Thyroid gland (tissue), 4 donors: ENCODE data around the gene EFCAB6. TPM values are rescaled to one million over a fixed set of nuclear protein-coding genes. Genes with fewer than 3 reads are reported as not detected.

Experiments used
- DNase-seq, 2 donors: peaks; one replicate each; pipeline ENCODE4 v3.0.0-alpha.2; 2019
- H3K27ac ChIP-seq, 3 donors: fragments of 200-600 bp; sonication (generic); 1 replicate in 2 of 3; 2 replicates in 1 of 3; pipeline ENCODE4 v1.5.1; 2016 to 2019; ENCODE audit warnings: mild to moderate bottlenecking in 1 of 3, moderate library complexity in 1 of 3
- H3K27me3 ChIP-seq: fragments of 200-600 bp; sonication (generic); one replicate; pipeline ENCODE4 v1.5.1; 2019
- H3K36me3 ChIP-seq, 2 donors: fragments of 200-600 bp; sonication (generic); one replicate each; pipeline ENCODE4 v1.5.1; 2016 to 2019
- H3K4me1 ChIP-seq, 2 donors: fragments of 200-600 bp; sonication (generic); one replicate each; pipeline ENCODE4 v1.5.1; 2017 to 2019
- H3K4me3 ChIP-seq, 3 donors: fragments of 200-600 bp; sonication (generic); replicated peaks in 1 of 3; 1 replicate in 2 of 3; 2 replicates in 1 of 3; pipeline ENCODE4 v1.5.1; 2016; ENCODE audit warnings: mild to moderate bottlenecking in 1 of 3
- H3K9me3 ChIP-seq: fragments of 200-600 bp; sonication (generic); one replicate; pipeline ENCODE4 v1.5.1; 2017
- CTCF ChIP-seq, 6 experiments: fragments of 200-600 bp in 3 of 6; fragments of 450-650 bp in 3 of 6; sonication (generic) in 3 of 6; IDR thresholded peaks; one replicate each; pipeline ENCODE4 v1.5.1; 2016 to 2019; ENCODE audit warnings: antibody characterized with exemption in 6 of 6, mild to moderate bottlenecking in 2 of 6, inconsistent platforms in 1 of 6, moderate library complexity in 1 of 6
- POLR2A ChIP-seq, 2 donors: fragments of 450-650 bp; IDR thresholded peaks; one replicate each; pipeline ENCODE4 v1.6.1; 2017; ENCODE audit warnings: antibody characterized with exemption in 2 of 2, mild to moderate bottlenecking in 2 of 2, moderate library complexity in 1 of 2
- WGBS, 2 donors: methylation state at CpG; one replicate each; pipeline ENCODE4 v1.1.5; 2017; 5-methylcytosine and 5-hydroxymethylcytosine counted together
- intact Hi-C: fragments of 100-400 bp; cut with DNase I; formaldehyde crosslinking; loops from one replicate; pipeline ENCODE4 v1.15.1; 2023
- total RNA-seq, 4 donors: library from RNA; depleted of rRNA; stranded (reverse); fragments of >200 nt; gene quantifications; one replicate each; pipeline ENCODE4 v1.2.3, GENCODE V29; 2016

Gene EFCAB6
- total RNA-seq, 4 donors from 2014 or later, result 10.9 to 26.1 (median 14.1) TPM

DNA sequence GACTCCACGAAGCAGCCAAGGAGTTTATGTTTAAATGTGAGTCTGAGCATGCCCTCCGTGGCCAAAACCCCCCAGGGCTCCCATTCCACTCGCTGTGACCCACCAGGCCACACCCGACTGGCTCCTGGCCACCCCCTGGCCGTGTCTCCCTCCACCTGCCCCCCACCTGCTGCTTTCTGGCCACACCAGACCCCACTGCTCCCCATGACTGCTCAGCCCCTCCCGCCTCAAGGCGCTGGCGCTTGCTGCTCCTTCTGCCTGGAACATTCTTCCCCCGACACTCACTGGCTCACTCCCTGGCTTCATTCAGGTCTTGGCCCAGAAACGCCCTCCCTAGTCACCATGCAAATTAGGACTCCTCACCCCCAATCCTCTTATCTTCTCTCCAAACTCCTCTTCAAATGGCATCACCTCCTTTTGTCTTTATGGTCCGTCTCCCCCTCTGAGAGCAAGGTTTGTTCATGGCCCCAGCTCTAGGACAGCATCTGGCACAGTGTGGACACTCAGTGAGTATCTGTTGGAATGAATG is 72.2 kb downstream of the EFCAB6 start:
- no peak overlapping the region for H3K4me3 ChIP-seq
- DNase-seq, result no peak
- no peaks in the 10 kb centered on the region for H3K27me3 ChIP-seq
- intact Hi-C loops, result no loop called here
- no peaks in the 10 kb centered on the region for H3K36me3 ChIP-seq
- H3K4me1 ChIP-seq, result no peaks in the 10 kb centered on the region
- no peak overlapping the region for H3K27ac ChIP-seq
- TF ChIP-seq POLR2A (IDR thresholded peaks at IDR 0.05), result no peak
- TF ChIP-seq CTCF (IDR thresholded peaks at IDR 0.05), result no peak
- no peaks in the 10 kb centered on the region for H3K9me3 ChIP-seq
- WGBS, 2 donors, result 82 to 84% methylated on average over 10 to 11 of the region's 11 CpGs

GRCh38 chr22:43737150-43737828 is 74.8 kb downstream of the EFCAB6 start:
- 93% methylated on average over 4 of the region's 4 CpGs for WGBS, 2 donors
- Histone ChIP-seq H3K9me3 (no peaks in the 10 kb centered on the region), H3K27ac (no peak overlapping the region), H3K36me3 (no peaks in the 10 kb centered on the region), H3K4me3 (no peak overlapping the region), H3K4me1 (no peaks in the 10 kb centered on the region), H3K27me3 (no peaks in the 10 kb centered on the region)
- intact Hi-C loops, result no loop called here
- TF ChIP-seq POLR2A (IDR thresholded peaks at IDR 0.05) (no peak), CTCF (IDR thresholded peaks at IDR 0.05) (no peak)
- no peak for DNase-seq

DNA sequence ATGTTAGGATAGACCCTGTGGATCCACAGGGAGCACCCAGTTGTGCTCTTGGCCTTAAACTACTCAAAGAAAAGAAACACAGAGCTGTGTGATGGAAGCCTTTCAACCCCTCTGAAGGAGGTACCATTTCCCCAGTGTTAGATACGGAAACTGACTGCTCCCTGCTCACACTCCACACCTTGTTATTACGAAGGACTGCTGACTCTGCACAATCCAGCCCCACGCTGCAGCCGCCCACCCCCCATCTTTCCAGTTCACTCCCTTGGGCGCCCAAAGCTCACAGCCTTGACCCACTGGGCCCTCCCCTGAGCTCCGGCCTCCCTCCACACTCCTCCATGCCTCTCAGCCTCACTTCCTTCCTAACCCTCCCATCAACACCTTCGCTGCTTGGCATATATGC is 75.5 kb downstream of the EFCAB6 start:
- H3K27ac ChIP-seq, result no peak overlapping the region
- H3K4me3 ChIP-seq, result no peak overlapping the region
- no peaks in the 10 kb centered on the region for H3K9me3 ChIP-seq
- 90% methylated on average over 6 to 7 of the region's 7 CpGs for WGBS, 2 donors
- no peaks in the 10 kb centered on the region for H3K4me1 ChIP-seq
- DNase-seq, result no peak
- no peaks in the 10 kb centered on the region for H3K27me3 ChIP-seq
- no peak for TF ChIP-seq POLR2A (IDR thresholded peaks at IDR 0.05)
- no peak for TF ChIP-seq CTCF (IDR thresholded peaks at IDR 0.05)
- H3K36me3 ChIP-seq, result no peaks in the 10 kb centered on the region
- intact Hi-C loops, result no loop called here

- no peaks in the 10 kb centered on the region for H3K4me1 ChIP-seq
- no peak overlapping the region for H3K27ac ChIP-seq
- no peak overlapping the region for H3K4me3 ChIP-seq
- no peaks in the 10 kb centered on the region for H3K36me3 ChIP-seq
- DNase-seq, result no peak
- 74 to 80% methylated on average over 9 of the region's 9 CpGs for WGBS, 2 donors
- TF ChIP-seq POLR2A (IDR thresholded peaks at IDR 0.05) (no peak), CTCF (IDR thresholded peaks at IDR 0.05) (no peak)
- no peaks in the 10 kb centered on the region for H3K9me3 ChIP-seq
- H3K27me3 ChIP-seq, result no peaks in the 10 kb centered on the region
- intact Hi-C loops, result no loop called here
Measured at GRCh38 chr22:43734370-43735150, 77.5 kb downstream of the EFCAB6 start.

DNA sequence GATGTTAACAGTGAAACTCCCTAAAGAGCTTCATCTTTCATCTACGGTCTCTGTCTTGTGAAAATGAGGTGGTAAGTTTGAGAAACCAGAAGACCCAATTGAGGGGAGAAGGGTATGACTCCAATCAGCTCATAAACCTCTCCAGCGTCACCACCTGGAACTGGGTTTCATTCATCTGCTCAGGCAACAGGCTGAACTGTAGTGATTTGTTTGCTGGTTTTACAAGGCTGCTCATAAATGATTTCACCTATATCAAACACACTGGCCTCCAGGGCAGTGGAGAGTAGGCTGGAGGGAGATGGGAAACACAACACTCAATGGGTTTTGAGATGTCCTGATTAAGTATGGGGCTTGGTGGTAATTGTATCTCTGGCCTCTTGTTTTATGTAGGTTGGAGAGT is 79.0 kb downstream of the EFCAB6 start:
- Histone ChIP-seq H3K27me3 (no peaks in the 10 kb centered on the region), H3K9me3 (no peaks in the 10 kb centered on the region), H3K36me3 (no peaks in the 10 kb centered on the region), H3K4me3 (no peak overlapping the region), H3K4me1 (no peaks in the 10 kb centered on the region), H3K27ac (no peak overlapping the region)
- 95 to 100% methylated on average over 2 of the region's 2 CpGs for WGBS, 2 donors
- TF ChIP-seq CTCF (IDR thresholded peaks at IDR 0.05) (no peak), POLR2A (IDR thresholded peaks at IDR 0.05) (no peak)
- no peak for DNase-seq
- intact Hi-C loops, result no loop called here
